ENCODE results near the gene EXOC3. TPM values are rescaled to one million over a fixed set of nuclear protein-coding genes. Genes with fewer than 3 reads are reported as not detected.

EXOC3 gene
- total and polyA plus RNA-seq, 2 of the 4 experiments (the other 2 are of a cell fraction) = 35.1 to 47.5 TPM

DNA sequence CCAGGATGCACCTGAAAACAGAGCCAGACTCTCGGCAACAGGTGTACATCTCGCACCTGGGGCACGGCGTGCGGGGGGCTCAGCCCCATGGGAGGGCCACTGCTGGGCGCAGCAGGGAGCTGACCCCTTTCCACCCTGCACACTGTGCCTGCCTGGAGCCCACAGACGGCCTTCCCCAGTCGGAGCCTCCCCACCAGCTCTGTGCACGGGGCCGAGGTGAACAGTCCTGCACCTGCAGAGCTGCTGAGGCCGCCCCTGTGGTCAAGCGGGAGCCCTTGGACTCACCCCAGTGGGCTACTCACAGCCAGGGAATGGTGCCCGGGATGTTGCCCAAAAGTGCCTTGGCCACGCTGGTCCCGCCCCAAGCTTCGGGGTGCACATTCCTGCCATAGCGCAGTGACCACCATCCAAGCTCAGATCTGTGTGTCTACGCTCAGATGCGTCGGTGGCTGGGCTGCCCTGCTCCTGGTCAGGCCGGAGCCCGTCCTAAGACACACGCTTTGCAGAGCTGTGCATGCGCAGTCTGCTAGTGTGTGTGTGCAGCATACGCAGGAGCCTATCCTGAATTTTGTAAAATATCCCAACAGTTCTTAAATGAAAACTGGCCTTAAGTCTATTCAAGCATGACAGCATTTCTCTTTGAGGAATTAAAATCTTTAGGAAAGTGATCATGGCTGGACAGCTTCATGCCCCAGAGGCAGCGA is 8.4 kb upstream of the EXOC3 start:
- 91% methylated on average over 17 of the region's 26 CpGs; no CpG with 5 or more reads in 1 of the 2 experiments for WGBS, 2 experiments (ENCODE audit: extremely low coverage in 2 of 2, insufficient read length in 1 of 2)
- Histone ChIP-seq H3K18ac (ENCODE audit: low read depth, low read length) (no peak overlapping the region), H2BK120ac (ENCODE audit: low read depth, low read length) (no peak overlapping the region), H4K91ac (ENCODE audit: insufficient read depth, low read depth, low read length) (no peak overlapping the region), H4K20me1 (ENCODE audit: insufficient read depth, low read length) (no peaks in the 10 kb centered on the region; the same call in 1 of the 2 replicates), H3K27ac (ENCODE audit: insufficient read depth, low read length) (no peak overlapping the region), H4K8ac (ENCODE audit: low read depth in 2 of 2, low read length in 2 of 2) (no peak overlapping the region), H3K36me3 (ENCODE audit: control insufficient read depth, insufficient read depth, low read length) (peaks cover 46% of the 10 kb centered on the region), H2AK9ac (replicated peaks; ENCODE audit: low read depth, low read length, poor library complexity) (no peak overlapping the region), H3K9ac (ENCODE audit: low read depth, low read length) (no peak overlapping the region), H2AK5ac (ENCODE audit: low read depth, low read length) (no peak overlapping the region), H3K4me2 (ENCODE audit: low read depth, low read length) (no peak overlapping the region), H3K9me1 (ENCODE audit: insufficient read depth, low read length) (peaks cover 3% of the 10 kb centered on the region; the same call in 1 of the 2 replicates), H3K4ac (ENCODE audit: low read depth, low read length) (no peak overlapping the region), H2AFZ (replicated peaks; ENCODE audit: low read length, poor library complexity) (no peak overlapping the region), H3K4me1 (ENCODE audit: control insufficient read depth, insufficient read depth, low read length) (peaks cover 8% of the 10 kb centered on the region), H3K9me3 (ENCODE audit: control insufficient read depth, insufficient read depth, low read length) (no peaks in the 10 kb centered on the region), H3K4me3 (ENCODE audit: insufficient read depth, low read depth, low read length) (no peak overlapping the region), H2BK5ac (ENCODE audit: low read depth, low read length, poor library complexity, severe bottlenecking) (no peak overlapping the region), H3K14ac (replicated peaks; ENCODE audit: low read depth, low read length) (no peak overlapping the region), H2BK20ac (ENCODE audit: low read depth, low read length) (no peak overlapping the region), H3K27me3 (ENCODE audit: control insufficient read depth, insufficient read depth, low read length) (no peaks in the 10 kb centered on the region), H3K79me1 (ENCODE audit: low read depth in 1 of 2, low read length in 2 of 2) (peaks cover 0 to 41% of the 10 kb centered on the region in 2 experiments; a peak in 3 of 4 replicates), H4K5ac (ENCODE audit: low read depth, low read length) (no peak overlapping the region), H3K23ac (ENCODE audit: low read depth, low read length) (no peak overlapping the region), H3K56ac (ENCODE audit: extremely low read depth, insufficient read depth, low read length) (no peak overlapping the region), H2BK15ac (ENCODE audit: low read depth, low read length) (no peak overlapping the region)
- dilution Hi-C loops (cut with HindIII; ENCODE audit: low sequenced_read_pairs, unreplicated experiment) = no loop called here
- CTCF ChIA-PET = no interaction called here
- POLR2A ChIA-PET (ENCODE audit: unreplicated experiment) = no interaction called here
- intact Hi-C loops (cut with micrococcal nuclease) = no loop called here
- no TSS peak for BruUV-seq (replicated peaks)
- TF ChIP-seq RAD21 (IDR thresholded peaks at IDR 0.05; ENCODE audit: low read length) (no peak), MXI1 (IDR thresholded peaks at IDR 0.05; ENCODE audit: borderline replicate concordance, low read depth, low read length) (no peak), RFX5 (IDR thresholded peaks at IDR 0.05; ENCODE audit: low read depth, low read length) (no peak), USF2 (IDR thresholded peaks at IDR 0.05; ENCODE audit: low read depth, low read length) (no peak), RCOR1 (IDR thresholded peaks at IDR 0.05; ENCODE audit: insufficient replicate concordance, low read length) (no peak), POLR2A (IDR thresholded peaks at IDR 0.05; ENCODE audit: low read depth, low read length) (no peak), NFE2L2 (IDR thresholded peaks at IDR 0.05; ENCODE audit: low read depth, low read length) (no peak), BHLHE40 (IDR thresholded peaks at IDR 0.05; ENCODE audit: low read depth, low read length) (no peak)
- in situ Hi-C loops (cut with MboI; ENCODE audit: low sequenced_read_pairs) = loop anchor here (5.0 kb wide), 1 partner anchor 122 kb away; no protein-coding TSS in a partner anchor
- ATAC-seq (ENCODE audit: low read depth) (no peak), DNase-seq (no peak)
